Measurements from ENCODE around the gene OTOP1. TPM values are rescaled to one million over a fixed set of nuclear protein-coding genes. Genes with fewer than 3 reads are reported as not detected.
A peak's percentile ranks its signal among the peaks of the same experiment; 100 is the strongest.

OTOP1 gene
- polyA plus RNA-seq, 3 donors = not detected

GRCh38 chr4:4268776-4269175 lies 42.0 kb upstream of the OTOP1 start:
- intact Hi-C loops (cut with micrococcal nuclease) = no loop called here
- TF ChIP-seq CTCF (IDR thresholded peaks at IDR 0.05) = no peak
- H3K9ac ChIP-seq (ENCODE audit: insufficient read depth, low read length, poor library complexity, severe bottlenecking) = peak overlapping the region; percentile 66
- H3K4me1 ChIP-seq (ENCODE audit: control insufficient read depth in 1 of 2, insufficient read depth in 2 of 2, low read length in 2 of 2) = peaks cover 41 to 64% of the 10 kb centered on the region in 2 donors
- H3K27me3 Mint-ChIP-seq (ENCODE audit: low read depth in 3 of 3) = peaks cover 2 to 7% (median 3%) of the 10 kb centered on the region in 3 donors
- H4K20me1 ChIP-seq (ENCODE audit: insufficient read depth, low read length) = no peaks in the 10 kb centered on the region
- peaks cover 0 to 2% of the 10 kb centered on the region in 2 donors for H3K9me3 ChIP-seq (replicated peaks in 1 of 2; ENCODE audit: control insufficient read depth in 1 of 2, insufficient read depth in 1 of 2, low read length in 2 of 2)
- peaks cover 44 to 48% of the 10 kb centered on the region in 2 donors for H3K36me3 Mint-ChIP-seq
- peak overlapping the region; percentile 88 to 98 for H3K27ac ChIP-seq (ENCODE audit: low read depth in 1 of 2, low read length in 2 of 2)
- H3K9me3 Mint-ChIP-seq = peaks cover 0 to 3% (median 0%) of the 10 kb centered on the region in 7 donors
- WGBS (ENCODE audit: insufficient coverage) = no CpG with 5 or more reads among the region's 1 CpG
- H2AFZ ChIP-seq (ENCODE audit: insufficient read depth, low read depth, low read length, poor library complexity, severe bottlenecking) = no peak overlapping the region
- peak overlapping the region; percentile 29 for H3K4me2 ChIP-seq (replicated peaks; ENCODE audit: extremely low read depth, low read length, poor library complexity, severe bottlenecking)
- H3K36me3 ChIP-seq (replicated peaks in 1 of 2; ENCODE audit: control insufficient read depth in 1 of 2, insufficient read depth in 2 of 2, low read length in 2 of 2) = peaks cover 14 to 28% of the 10 kb centered on the region in 2 donors
- peak overlapping the region; percentile 94 to 99 (median 98) for H3K27ac Mint-ChIP-seq
- H3K4me1 Mint-ChIP-seq = peaks cover 52% of the 10 kb centered on the region
- DNase-seq = peak; percentile 79 to 83 (median 80)
- H3K4me3 ChIP-seq (replicated peaks in 1 of 3; ENCODE audit: low read depth in 2 of 3, low read length in 3 of 3) = peak overlapping the region in 1 of 3 experiments; percentile 1
- no peaks in the 10 kb centered on the region for H3K79me2 ChIP-seq (ENCODE audit: insufficient read depth, low read length)
- H3K27me3 ChIP-seq (ENCODE audit: control insufficient read depth in 2 of 2, insufficient read depth in 2 of 2, low read length in 2 of 2) = no peaks in the 10 kb centered on the region
- H3K4me3 Mint-ChIP-seq = peak overlapping the region in 1 of 2 donors; percentile 24

- H3K4me3 ChIP-seq (replicated peaks in 1 of 3; ENCODE audit: low read depth in 2 of 3, low read length in 3 of 3) = no peak overlapping the region
- peaks cover 52% of the 10 kb centered on the region for H3K4me1 Mint-ChIP-seq
- H3K27ac Mint-ChIP-seq = peak overlapping the region; percentile 86 to 99 (median 98)
- peaks cover 38 to 41% of the 10 kb centered on the region in 2 donors for H3K36me3 Mint-ChIP-seq
- no peaks in the 10 kb centered on the region for H4K20me1 ChIP-seq (ENCODE audit: insufficient read depth, low read length)
- DNase-seq = peak in 2 of 3 donors; percentile 51 to 76
- peak overlapping the region; percentile 1 for H3K4me2 ChIP-seq (replicated peaks; ENCODE audit: extremely low read depth, low read length, poor library complexity, severe bottlenecking)
- TF ChIP-seq CTCF (IDR thresholded peaks at IDR 0.05) = no peak
- peaks cover 41 to 64% of the 10 kb centered on the region in 2 donors for H3K4me1 ChIP-seq (ENCODE audit: control insufficient read depth in 1 of 2, insufficient read depth in 2 of 2, low read length in 2 of 2)
- no peak overlapping the region for H2AFZ ChIP-seq (ENCODE audit: insufficient read depth, low read depth, low read length, poor library complexity, severe bottlenecking)
- peaks cover 0 to 2% of the 10 kb centered on the region in 2 donors for H3K9me3 ChIP-seq (replicated peaks in 1 of 2; ENCODE audit: control insufficient read depth in 1 of 2, insufficient read depth in 1 of 2, low read length in 2 of 2)
- intact Hi-C loops (cut with micrococcal nuclease) = no loop called here
- no peaks in the 10 kb centered on the region for H3K79me2 ChIP-seq (ENCODE audit: insufficient read depth, low read length)
- H3K36me3 ChIP-seq (replicated peaks in 1 of 2; ENCODE audit: control insufficient read depth in 1 of 2, insufficient read depth in 2 of 2, low read length in 2 of 2) = peaks cover 6 to 20% of the 10 kb centered on the region in 2 donors
- WGBS (ENCODE audit: insufficient coverage) = 46% methylated on average over 5 of the region's 5 CpGs
- H3K27ac ChIP-seq (ENCODE audit: low read depth in 1 of 2, low read length in 2 of 2) = peak overlapping the region; percentile 88 to 98
- peak overlapping the region; percentile 66 for H3K9ac ChIP-seq (ENCODE audit: insufficient read depth, low read length, poor library complexity, severe bottlenecking)
- no peak overlapping the region for H3K4me3 Mint-ChIP-seq
- peaks cover 0 to 3% (median 0%) of the 10 kb centered on the region in 7 donors for H3K9me3 Mint-ChIP-seq
- no peaks in the 10 kb centered on the region for H3K27me3 ChIP-seq (ENCODE audit: control insufficient read depth in 2 of 2, insufficient read depth in 2 of 2, low read length in 2 of 2)
- H3K27me3 Mint-ChIP-seq (ENCODE audit: low read depth in 3 of 3) = peaks cover 2 to 7% (median 3%) of the 10 kb centered on the region in 3 donors
Measured at GRCh38 chr4:4267981-4268380, 41.3 kb upstream of the OTOP1 start.

Data from CD14-positive monocyte (primary cell).